Stimulated activated CD4-positive, alpha-beta T cell treated with anti-CD3 and anti-CD28 coated beads, TNF-alpha, amount 100 ng/mL, for 1 hour (primary cell): ENCODE results near the gene LINGO4.
A peak's percentile ranks its signal among the peaks of the same experiment; 100 is the strongest.

Experiments used
- DNase-seq, 3 donors: peaks; one replicate each; pipeline ENCODE4 v3.0.0-alpha.2; 2020; ENCODE audit warnings: low read depth in 3 of 3, low spot score in 1 of 3

Gene LINGO4

DNA sequence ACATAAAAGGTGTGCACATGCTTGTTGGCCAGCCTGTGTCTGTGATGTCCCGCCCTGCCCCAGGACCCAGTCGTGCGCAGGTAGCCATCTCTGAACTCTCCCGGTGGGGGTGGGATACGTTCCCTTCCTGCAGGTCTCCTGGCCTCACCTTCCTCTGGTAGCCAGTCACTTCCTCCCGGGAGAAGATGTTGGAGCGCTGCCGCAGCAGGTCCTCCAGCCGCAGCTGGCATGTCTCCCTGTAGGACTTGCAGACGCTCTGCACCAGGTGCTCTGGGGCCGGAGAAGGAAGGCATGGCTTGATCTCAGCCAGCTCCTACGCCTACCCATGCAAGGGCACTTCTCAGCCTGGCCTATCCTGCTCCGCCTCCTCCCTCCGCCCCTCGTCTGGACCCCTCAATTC, 9.2 kb upstream of the LINGO4 start:
- no peak for DNase-seq

DNA sequence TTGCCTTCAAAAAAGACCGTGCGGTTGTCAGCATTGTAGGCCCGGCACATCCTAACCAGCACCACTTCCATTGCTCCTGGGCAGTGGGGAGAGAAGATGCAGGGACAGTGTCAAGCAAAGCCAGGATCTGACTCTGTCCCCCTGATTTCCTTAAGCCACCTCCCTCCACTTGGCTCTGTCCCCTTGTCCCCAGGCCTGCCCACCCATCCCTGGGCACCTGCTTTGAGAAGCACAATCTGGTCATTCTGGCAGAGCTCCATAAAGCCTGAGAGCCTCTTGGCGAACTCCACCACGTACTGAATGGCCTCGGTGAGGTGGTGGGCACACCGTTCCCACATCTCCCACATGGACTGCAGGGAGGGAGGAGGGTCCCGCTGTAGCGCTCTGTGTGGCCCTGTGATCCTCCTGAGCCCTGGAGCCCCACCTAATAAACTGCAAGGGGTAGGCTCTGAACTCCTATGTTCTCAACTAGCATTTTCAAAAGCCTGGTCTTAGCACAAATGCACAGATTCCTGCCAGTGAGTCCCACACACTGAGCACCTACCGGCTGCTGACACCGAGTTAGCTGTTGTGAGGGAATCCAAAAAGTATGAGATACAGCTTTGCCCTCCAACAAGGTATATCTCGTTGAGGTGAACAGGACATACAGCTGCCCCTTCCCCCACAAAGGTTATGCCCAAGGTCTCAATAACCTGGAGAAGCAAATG, 8.2 kb upstream of the LINGO4 start:
- no peak for DNase-seq

DNA sequence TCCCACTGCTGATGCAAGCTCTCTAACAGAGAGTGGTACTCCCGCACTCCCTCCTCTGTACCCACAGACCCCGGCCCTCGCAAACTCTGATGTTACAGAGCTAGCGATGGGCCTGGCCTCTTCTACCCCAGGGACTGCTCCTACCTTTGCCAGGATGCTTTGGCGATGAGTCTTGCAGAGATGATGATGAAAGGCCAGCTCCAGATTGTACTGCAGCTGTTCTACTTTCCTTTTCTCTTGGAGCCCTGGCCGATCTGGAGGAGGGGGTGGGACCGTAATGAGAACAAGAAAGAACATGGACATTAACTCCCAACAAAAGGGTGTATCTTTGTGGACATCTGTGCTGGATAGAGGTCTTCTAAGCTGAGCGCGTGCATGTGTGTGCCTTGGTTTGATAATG, 6.0 kb upstream of the LINGO4 start:
- DNase-seq, result no peak

DNA sequence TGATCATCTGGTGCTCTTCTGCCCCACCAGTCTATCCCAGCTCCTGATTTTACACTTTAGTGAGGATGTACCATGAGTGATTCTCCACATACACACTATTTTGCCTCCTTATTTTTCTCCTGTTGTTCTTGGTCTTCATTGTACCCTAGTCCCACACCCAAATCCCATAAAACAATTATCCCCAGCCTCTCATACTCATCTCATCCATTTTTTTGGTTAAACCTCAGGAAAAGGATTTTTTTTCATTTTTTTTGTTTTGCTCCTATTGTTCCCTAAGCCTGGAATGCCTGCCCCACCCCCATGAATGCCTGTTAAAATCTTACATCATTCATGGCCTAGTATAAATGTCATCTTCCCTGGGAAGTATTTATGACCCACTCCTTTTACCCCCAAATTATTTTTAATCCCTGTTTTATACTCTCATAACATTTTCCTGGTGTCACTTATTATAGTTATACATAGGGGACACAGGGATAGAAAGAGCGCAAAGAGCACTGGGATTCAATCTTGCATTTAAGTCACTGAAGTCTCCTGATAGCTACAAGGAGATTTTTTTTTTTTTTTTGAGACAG, 4.9 kb upstream of the LINGO4 start:
- no peak for DNase-seq

DNA sequence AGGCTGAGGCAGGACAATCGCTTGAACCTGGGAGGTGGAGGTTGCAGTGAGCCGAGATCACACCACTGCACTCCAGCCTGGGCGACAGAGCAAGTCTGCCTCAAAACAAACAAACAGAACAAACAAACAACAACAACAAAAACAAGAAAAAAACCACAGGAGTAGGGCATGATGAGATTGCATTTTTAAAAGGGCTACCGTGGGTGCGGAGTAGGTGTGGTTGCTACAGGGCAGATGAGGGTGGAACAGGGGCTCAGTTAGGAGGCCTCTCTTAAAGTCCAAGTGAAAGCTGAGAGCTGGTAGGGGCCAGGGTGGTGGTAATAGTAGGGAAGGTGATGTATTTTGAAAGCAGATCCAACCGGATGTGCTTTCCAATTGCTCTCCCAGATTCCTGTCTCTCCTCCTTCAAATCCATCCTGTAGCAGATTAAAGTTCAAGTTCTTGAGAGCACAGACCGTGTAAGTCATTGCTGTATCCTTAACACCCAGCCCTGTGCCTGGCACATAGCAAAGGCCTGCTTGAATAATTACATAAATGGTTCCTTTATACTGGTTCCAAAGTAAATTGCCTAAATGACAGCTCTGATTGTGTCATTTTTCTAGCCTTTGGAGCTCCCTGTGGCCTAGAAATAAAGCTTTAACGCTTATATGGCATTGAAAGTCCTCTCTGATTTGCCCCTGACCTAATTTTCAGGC, 4.2 kb upstream of the LINGO4 start:
- no peak for DNase-seq

DNA sequence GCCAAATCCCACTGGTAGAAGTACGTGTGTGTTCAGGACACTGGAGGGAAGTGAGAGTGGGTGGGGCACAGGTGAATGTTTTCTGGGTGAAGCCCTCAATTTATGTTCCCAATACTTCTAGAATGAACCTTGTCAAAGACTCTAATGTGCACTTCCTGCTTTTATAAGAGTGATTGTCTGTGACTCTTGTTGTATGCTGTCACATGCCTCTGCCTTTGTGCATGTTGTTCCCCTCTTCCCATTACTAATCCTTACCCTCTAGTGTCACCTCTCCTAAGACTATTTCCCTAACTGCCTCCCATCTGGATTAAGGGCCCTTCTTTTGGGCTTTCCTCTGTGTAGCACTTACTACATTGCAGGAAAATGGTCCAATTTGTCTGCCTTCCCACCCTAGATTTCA, 2.5 kb upstream of the LINGO4 start:
- DNase-seq, result no peak

DNA sequence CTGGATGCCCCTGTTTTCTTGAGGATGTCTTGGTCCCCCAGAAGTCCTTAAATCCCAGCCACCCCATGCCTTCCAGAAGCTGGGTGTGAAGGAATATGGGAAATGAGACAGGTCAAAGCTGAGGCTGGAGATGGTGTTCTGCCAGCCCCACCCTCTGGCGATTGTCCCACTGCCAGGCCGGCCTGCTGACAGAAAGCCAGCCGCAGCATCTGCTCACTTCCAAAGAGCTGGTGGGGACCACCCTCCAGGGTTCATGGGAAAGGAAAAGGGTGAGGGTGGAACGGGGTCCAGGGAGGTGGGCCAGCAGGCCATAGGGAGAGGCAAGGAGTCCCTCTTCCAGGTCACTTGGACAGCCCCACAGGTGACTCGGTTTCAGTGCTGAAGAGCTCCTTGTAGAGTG, 1.9 kb upstream of the LINGO4 start:
- DNase-seq, result no peak

DNA sequence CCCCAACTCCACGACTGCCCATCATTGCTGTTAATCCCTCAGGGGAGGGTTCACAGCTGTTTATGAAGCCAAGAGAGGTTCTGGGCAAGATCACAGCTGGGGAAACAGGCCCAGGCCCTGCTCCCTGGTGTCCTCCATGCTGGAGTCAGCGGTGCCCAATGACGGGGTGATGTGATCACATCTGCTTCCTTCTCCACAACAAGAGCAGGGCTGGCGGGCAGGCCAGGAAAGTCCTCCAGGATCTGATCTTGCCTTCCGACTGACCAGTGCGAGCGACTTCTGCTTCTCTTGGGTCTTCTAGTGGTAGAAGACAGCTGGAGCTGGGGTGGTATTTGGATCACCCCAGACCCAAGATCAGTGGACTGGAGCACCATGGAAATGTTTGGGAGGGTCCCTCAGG, 951 bp upstream of the LINGO4 start:
- DNase-seq, result no peak

DNA sequence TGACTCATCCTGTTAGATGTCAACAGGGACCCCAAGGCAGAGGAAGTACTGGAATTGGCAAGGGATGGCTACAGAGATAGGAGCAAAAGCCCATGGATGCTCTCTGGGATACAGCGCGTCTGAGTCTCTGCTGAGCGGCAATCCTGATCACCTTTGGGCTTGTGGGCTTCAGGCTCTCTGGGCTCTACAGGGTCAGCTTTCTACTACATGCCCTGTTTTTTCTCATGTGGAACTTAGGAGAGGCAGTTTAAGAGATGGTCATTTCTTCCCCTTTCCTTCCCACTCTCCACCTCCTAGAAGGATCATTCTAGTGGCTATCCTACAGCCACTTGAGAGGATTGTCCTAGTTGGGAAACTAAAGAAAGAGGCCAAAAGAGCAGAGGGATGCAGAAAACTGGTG, 1.3 kb downstream of the LINGO4 start:
- no peak for DNase-seq

DNA sequence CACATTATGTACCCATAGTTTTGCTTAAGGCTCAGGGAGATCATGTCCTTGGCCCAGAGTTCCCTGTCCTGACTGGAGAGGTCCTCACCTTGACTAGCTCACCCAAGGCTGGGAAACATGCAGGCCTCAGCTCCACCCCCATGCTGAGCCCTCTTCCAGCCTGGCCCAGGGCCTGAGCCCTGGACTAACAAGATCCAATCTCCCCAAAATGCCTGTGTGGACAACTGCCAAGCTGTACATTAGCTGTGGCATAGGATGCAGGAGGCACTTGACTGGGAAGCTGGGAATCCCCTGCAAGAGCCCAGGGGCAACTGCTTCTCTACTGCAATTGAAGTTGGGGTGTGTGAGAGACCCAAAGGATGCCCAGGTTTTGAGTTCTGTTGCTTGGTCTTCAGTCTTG, 2.1 kb downstream of the LINGO4 start:
- DNase-seq, result no peak

DNA sequence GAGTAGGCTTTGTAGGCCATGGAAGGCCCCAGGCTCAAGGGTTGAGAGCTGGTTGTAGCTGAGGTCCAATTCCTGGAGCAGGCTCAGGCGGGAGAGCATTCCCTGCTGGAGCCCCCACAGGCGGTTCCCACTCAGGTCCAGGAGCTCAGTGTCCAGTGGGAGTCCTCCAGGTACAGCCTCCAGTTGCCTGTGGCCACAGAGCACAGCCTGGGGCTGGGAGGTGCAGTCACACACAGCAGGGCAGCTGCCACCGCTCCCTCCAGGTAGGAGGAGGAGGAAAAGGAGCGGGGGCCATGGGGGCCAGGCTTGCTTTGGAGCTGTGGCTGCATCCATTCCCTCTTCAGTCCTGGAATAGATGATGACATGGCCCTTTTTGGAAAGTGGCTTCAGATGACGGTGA, 2.8 kb downstream of the LINGO4 start:
- no peak for DNase-seq

DNA sequence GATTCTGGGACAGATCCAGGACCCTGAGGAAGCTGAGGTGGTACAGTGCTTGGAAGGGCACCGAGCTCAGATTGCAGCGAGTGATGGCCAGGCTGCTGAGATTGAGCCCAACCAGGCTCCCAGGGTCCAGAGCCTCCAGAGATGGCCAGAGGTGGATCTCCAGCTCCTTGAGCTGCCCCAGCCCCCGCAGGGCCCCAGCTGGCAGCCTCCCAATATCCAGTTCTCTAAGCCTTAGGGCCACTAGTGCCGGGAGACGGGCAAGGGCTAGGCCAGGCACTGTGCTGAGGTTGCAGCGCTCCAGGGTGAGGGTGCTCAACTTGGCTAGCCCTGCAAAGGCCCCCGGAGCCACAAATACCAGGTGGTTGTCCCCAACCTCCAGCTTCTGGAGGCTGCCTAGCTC, 3.4 kb downstream of the LINGO4 start:
- DNase-seq, result no peak

DNA sequence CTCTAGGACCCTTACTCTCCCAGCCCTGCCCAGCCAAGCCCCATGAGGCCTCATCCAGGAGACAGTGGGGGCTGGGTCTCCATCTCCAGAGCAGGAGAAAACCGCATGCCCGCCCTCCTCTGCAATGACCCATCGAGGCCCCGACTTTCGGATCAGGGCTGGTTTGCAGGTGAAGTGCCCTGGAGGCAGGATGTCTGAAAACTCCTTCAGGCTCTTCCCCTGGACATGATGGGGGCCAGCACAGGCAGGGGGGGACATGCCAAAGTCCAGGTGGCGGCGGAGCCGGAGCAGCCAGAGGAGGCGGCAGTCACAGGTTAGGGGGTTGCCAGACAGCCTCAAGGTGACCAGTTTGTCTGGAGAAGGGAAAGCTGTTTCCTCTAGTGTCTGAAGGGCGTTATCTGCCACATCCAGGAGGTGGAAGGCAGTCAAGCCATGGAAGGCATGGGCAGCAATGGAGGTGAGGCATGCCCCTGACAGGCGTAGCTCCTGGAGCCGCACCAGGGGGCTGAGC, 3.9 kb downstream of the LINGO4 start:
- no peak for DNase-seq

DNA sequence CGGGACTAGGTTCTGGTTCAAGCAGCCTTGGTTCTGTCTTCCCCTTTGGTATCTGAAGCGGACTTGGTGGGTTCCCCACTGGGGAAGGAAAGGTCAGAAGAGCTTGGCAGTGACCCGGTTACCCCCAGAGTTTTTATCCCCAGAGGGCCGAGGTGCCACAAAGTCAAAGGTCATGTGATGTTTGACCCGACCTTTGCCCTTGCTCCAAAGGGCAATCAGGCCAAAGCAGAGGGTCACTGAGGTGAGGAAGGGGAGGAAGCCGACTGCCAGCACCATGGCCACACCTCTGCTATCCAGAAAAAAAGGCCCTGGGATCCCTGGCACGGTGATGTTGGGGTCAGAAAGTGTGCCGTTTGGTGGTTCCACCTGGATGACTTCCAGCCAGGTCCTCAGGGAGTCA, 4.4 kb downstream of the LINGO4 start:
- no peak for DNase-seq

DNA sequence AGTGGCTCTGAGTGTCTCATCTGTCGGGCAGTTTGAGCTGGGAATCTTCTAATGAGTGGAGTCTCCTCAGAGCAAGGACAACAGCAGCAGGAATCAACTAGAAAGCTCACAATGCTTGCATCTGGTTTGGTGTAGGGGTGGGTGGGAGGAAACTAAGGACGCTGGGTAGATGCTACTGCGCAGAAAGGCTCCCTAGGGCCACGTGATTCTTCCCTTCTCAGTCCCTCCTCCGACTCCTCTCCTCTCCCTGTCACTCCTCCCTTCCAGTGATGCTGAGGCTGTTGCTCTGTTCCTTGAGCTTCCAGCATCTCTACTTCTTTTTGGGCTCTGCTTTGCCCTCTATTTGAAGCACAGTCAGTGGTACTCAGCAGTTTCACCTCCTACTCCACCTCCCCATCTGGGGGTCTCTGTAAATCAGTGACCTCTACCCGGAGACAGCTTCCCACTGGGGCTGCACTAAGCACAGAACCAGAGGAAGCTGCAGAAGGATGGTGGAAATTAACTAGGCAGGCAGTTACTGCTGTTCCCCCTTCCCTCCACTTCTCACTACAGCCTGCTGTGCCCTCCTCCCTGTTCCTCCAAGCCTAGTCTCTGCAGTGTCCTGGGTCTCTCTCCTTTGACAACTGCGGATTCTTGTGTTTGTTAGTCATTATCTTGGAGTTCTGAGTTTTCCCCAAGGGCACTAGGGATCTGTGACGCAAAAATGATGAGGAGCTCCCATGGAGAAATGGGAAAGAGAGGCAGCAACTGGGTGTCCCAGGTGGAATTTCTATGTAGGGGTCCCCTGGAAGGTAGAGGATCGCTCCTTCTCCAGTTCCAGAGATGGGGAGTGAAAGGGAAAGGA, 5.8 kb downstream of the LINGO4 start:
- no peak for DNase-seq

DNA sequence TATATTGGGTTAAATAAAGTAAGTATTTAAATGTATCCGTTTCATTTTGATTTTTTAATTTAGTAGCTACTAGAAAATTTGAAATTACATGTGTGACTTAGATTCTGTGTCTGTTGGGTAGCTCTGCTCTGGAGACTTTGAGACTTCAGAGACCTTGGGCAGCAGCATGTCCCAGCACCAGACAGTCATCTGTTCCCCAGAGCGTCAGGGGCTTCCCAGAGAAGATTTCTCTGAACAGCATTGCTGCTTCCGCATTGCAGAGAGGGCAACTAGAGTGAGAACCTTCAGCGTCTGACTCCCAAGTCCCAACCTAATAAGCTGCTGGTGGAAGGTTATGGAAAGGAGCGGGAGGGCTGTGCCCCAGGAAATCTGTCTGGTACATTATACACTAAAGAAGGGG, 6.6 kb downstream of the LINGO4 start:
- no peak for DNase-seq

DNA sequence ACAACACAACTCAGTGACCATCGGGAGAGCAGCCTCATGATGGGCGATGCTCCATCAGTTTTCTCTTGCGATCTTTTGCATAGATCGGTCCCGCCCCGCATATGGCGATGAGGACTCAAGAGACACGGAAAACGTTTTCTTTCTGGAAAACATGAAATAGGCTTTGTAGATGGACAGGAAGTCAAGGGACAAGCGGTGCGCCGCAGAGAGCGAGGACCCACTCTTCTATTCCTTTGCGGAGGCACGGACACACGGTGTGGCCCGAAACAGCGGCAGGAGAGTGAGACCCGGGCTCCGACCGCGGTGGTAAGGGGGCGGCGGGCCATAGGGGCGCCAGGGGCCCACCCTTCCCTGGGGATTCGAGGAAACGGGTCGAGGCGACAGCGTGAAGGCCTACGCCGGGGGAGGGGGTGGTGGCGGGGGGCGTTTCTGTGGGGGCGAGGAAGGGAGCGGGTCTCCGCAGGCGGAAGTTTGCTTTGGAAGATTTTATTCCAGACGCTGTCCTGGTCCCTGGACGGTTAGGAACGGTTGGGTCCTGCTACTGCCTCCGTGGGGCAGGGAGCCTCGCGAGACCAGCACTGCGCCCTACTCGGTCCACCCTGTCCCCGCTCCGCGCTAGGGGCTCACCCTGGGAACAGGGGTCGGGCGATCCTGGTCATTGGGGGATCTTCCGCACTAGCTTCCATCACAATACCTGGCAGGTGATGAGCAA, 14.1 kb downstream of the LINGO4 start:
- no peak for DNase-seq

DNA sequence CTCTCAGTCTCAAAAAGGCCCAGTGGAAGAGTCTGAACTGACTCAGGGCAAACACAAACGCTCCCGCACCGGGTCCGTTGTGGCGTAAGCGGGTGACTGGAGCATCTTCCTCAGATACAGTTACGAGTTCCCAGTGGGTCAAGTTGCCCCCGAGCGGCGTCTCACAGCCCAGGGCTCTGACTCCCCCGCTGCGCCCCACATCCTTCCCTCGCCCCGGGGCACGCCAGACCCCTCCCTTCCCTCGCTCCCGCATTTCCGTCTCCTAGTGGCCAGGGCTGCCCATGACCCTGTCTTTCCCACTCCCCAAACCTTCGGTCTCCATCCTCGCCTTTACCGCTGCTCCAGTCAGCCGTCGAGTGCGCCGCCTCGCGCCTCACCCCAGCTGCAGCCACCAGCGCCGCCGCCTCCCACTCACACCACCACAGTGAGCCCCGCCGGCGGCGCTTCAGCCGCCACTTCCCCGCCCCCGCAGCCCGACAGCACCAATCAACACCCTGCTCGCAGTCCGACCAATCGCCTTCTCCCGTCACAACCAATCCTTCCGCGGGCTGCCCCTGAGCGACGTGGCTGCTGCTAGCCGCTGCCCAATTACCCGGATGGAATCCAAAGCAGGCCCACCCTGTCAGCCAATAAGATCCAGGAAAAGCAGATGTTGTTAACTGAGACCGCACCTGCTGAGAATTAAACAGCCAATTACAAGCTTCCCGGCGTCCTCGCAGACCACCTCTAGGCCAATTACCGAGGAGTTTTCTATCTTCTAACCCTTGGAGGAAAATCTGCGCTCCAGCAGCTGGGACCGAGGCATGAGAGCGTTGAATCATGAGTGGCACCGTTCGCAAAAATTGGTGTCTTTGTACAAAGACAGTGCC, 14.9 kb downstream of the LINGO4 start, which contains the start of gene TDRKH:
Gene TDRKH (minus strand): TSS at position 430 of the 869 bp plus-strand sequence. CDS start 7,478 bp downstream, outside the sequence.
- peak; percentile 96 to 97 (median 96) for DNase-seq

DNA sequence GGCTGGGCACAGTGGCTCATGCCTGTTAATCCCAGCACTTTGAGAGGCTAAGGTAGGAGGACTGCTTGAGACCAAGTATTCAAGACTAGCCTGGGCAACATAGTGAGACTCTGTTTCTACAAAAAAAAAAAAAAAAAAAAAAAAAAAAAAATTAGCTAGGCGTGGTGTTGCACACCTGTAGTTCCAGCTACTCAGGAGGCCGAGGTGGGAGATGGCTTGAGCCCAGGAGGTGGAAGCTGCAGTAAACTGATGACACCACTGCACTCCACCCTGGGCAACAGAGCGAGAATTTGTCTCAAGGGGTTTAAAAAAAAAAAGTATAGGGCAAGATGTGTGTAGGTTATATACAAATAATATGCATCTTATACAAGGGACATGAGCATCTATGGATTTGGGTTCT, 17.5 kb downstream of the LINGO4 start:
- DNase-seq, result no peak

DNA sequence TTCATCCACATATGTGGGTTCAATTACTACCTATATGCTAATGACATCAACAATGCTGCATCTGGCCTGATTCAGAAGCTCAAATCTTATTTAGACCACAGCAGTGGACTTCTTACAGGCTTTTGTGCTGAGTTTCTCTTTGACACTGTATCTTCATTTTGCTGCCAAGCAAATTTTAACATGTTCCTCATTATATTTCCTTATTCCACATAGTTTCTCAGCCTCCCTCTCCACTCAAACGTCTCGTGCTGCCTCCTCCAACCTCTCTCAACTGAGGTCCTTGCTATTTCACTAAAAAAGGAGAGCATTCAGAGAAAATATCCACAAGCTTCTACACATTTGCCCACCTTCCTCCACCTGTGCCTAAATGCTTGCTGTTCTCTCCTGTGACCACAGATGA, 21.4 kb downstream of the LINGO4 start:
- no peak for DNase-seq
